Hematopoietic multipotent progenitor cell treated with erythropoietin and hydrocortisone succinate and interleukin-3 and kit ligand, for 8 days (in vitro differentiated cells): ENCODE data around the gene H1-8.
"Not testable (repeated sequence)": the region's sequence is repeated elsewhere in the genome, so short reads cannot be mapped to it uniquely, and the experiment has no call there.

Experiments
- DNase-seq: peaks from one replicate; pipeline ENCODE4 v3.0.0-alpha.2; 2015

Gene H1-8

GRCh38 chr3:129534428-129535027 lies 8.4 kb upstream of the H1-8 start:
- no peak for DNase-seq

- no peak for DNase-seq
Measured at GRCh38 chr3:129535075-129535474, 7.9 kb upstream of the H1-8 start.

- DNase-seq: no peak
Measured at GRCh38 chr3:129536374-129536667, 6.7 kb upstream of the H1-8 start.

DNA sequence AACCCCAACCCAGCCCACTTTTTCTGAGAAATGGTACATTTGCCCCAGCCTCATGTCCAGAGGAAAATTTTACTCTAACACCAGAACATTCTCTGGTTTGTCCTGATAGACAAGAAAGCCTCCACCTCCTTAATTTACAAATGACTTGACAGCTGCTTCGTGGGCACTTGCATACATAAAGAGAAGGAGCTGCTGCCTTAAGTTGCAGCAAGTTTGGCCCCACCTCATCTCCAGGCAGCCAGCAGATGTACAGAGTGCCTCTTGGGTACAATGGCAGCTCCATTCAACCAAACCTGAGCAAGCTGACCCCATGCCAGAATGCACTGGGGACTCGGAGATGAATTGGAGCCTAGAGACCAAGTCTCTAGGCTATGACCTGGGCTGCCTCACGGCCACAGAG lies 6.2 kb upstream of the H1-8 start:
- no peak for DNase-seq

GRCh38 chr3:129539206-129539605 lies 3.8 kb upstream of the H1-8 start:
- no peak for DNase-seq

DNA sequence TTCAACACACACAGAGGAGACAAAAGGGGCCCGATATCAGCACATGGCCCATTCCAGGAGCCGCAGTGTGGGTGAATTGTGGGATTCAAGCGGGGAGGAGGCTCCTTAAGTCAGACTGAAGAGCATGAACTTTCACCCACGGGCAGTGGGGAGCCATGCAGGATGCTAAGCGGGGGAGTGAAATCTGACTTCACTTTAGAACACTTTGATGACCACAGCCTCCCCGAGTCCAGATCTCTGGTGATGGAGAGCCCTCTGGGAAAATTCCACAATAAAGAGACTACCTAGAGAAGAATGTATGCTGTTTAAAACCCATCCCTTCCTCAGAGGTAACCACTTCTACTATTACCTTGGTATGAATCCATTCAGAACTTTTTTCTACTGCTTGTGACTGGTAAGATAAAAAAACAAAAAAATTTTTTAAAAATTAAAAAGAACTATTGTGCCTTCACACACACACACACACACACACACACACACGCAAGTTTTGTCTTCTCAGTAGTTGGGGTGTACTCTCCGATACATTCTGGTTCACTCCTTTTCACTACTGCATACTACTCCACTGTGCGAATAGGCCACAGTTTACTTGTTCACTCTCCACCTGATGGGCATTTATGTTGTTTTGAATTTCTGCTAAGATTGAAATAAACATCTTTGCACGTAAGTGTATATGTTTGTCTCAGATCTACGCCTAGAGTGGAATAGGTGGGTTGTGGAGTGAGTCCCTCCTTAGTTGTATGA lies 2.0 kb upstream of the H1-8 start:
- no peak for DNase-seq

GRCh38 chr3:129542747-129543146 lies 228 bp upstream of the H1-8 start:
- DNase-seq: no peak

GRCh38 chr3:129543999-129544398 lies 1.0 kb downstream of the H1-8 start:
- no peak for DNase-seq

GRCh38 chr3:129545951-129546350 lies 3.0 kb downstream of the H1-8 start:
- not testable (repeated sequence) for DNase-seq

DNA sequence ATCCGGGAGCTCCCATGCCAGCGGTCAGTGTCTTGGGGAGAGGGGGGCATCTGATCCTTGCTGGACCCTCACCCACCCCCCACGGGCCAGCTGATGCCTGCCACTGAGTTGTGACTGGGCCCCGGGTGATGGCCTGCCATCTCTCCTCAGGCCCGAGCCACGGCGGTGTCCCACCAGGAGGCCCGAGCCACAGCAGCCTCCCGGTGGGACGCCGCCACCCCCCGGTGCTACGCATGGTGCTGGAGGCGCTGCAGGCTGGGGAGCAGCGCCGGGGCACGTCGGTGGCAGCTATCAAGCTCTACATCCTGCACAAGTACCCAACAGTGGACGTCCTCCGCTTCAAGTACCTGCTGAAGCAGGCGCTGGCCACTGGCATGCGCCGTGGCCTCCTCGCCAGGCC lies 4.3 kb downstream of the H1-8 start:
- no peak for DNase-seq

DNA sequence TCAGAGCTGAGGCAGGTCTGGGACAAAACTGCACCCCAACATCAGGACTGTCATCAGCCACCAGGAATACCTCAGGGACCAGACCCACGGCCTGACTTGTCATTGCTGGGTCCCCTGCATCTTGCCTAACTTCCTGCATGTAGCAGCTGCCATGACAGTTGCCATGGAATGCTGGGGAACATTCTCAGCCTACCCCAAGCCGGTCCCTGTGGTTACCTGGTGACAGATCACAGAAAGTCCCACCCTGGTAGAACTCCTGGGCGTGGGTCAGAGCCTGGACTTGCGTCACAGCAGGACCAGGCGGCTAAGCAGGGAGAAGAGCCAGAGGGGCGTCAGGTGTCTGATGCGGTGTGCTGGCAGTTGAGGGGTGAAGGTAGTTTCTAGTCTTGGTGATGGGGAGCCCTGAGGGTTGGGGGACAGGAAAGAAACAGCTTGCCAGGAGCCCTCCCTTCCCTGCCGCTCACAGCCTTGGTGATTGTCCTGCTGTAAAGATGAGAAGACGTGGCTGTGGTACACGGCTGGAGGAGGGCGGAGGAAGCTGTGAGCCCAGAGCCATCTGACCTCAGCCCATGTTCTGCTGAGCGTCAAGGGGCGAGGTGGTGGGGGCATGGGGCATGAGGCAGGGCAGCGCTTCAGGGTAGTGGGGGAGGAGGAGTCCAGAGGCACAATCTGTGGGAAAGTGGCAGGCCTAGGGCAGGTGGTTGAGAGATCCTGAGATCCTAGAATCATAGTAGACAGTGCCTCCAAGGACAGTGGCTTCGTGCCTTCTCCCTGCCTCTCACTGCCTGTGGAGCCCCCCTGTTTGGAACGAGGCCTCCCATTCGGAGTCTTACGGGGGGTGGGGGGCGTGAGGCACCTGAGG lies 5.4 kb downstream of the H1-8 start:
- no peak for DNase-seq

GRCh38 chr3:129549006-129549800 lies 6.2 kb downstream of the H1-8 start:
- no peak for DNase-seq

GRCh38 chr3:129549805-129550204 lies 6.8 kb downstream of the H1-8 start:
- no peak for DNase-seq

DNA sequence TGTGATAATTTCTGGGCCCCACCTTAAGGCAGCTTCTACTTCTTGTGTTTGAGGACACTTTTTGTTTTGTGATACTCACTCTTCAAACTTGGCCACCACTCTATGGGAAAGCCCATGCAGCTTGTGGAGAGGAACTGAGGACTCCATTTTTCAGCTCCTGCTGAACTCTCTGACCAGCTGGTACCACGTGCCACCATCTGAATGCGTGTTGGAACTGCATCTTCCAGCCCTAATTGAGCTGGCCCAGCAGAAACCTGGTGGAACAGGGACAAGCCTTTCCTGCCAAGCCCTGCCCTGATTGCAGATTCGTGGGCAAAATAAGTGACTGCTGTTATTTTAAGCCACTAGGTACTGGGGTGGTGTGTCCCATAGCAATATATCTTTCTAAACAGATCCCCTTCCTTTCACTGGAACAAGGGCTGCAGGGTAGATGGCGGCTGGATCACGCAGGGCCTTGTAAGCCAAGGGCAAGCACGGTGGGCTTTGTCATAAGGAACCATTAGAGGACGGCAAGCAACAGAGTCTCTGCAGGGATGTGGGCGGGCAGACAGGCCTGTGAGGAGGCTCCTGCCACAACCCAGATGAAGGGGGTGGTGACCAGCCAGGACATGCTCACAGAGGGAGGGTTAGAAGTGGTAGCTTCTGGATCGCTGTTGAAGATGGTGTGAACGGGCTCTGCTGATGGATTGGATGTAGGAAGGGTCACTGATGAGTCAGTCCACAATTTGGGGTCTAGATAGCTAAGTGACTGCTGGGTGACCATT lies 9.5 kb downstream of the H1-8 start:
- no peak for DNase-seq

DNA sequence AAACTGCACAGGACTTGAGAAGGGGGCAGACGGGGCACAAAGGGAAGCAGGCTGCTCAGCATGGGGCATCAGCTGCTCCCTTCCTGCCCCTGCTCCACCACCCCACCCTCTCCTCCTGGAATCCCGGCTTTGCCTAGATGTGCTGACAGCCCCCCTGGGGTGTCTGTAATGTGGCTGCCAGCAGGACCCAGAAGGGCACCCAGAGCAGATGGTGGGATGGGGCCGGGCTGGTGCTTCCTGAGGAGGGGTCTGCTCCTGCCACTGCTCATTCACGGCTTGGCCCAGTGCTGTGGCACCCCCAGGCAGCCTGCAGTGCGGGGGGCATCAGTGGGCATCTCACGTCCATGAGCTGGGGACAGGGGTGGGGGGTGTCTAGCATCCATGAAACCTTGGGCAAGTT lies 10.2 kb downstream of the H1-8 start:
- DNase-seq: no peak

GRCh38 chr3:129553719-129554118 lies 10.7 kb downstream of the H1-8 start:
- peak; percentile 31 for DNase-seq

- DNase-seq: peak; percentile 29
Measured at GRCh38 chr3:129554356-129555152, 11.6 kb downstream of the H1-8 start.

GRCh38 chr3:129555153-129555550 lies 12.2 kb downstream of the H1-8 start:
- no peak for DNase-seq

GRCh38 chr3:129555616-129556357 lies 12.8 kb downstream of the H1-8 start:
- DNase-seq: no peak

- no peak for DNase-seq
Measured at GRCh38 chr3:129556358-129556695, 13.4 kb downstream of the H1-8 start.
